Tracheal epithelial cell (primary cell): ENCODE results near the gene TBC1D3H. TPM values are rescaled to one million over a fixed set of nuclear protein-coding genes. Genes with fewer than 3 reads are reported as not detected.

Experiments used
- total RNA-seq: library from RNA; depleted of rRNA; stranded (reverse); fragments of >200 nt; gene quantifications from 2 replicates; pipeline ENCODE4 v1.2.1, GENCODE V29; 2014

Gene TBC1D3H
- not detected in 2 replicates for total RNA-seq

GRCh38 chr17:36388385-36389245 is at the start of gene TBC1D3H:
TSS of gene TBC1D3H (minus strand) at chr17:36388435. CDS start at chr17:36386895, 1,540 bp downstream.

Other genes starting within 250 kb of the TBC1D3H start
- gene TBC1D3B, start 211.8 kb downstream of the TBC1D3H start, total RNA-seq: 0.48 and 0.64 TPM in 2 replicates
- not detected in 2 replicates for gene CCL3L1, start 191.7 kb downstream of the TBC1D3H start, total RNA-seq
- 0.48 TPM in 1 of 2 replicates, not detected in the other for gene CCL4L2, start 177.4 kb downstream of the TBC1D3H start, total RNA-seq
- not detected in 2 replicates for gene TBC1D3I, start 123.9 kb downstream of the TBC1D3H start, total RNA-seq
- gene TBC1D3G, start 64.6 kb downstream of the TBC1D3H start, total RNA-seq: not detected in 2 replicates
- 19.8 and 32.6 TPM in 2 replicates for gene ZNHIT3, start 98.2 kb upstream of the TBC1D3H start, total RNA-seq
- gene MYO19, start 146.4 kb upstream of the TBC1D3H start, total RNA-seq: 96.8 and 102 TPM in 2 replicates
- gene PIGW, start 146.6 kb upstream of the TBC1D3H start, total RNA-seq: 5.3 and 10.2 TPM in 2 replicates
- gene GGNBP2, start 156.5 kb upstream of the TBC1D3H start, total RNA-seq: 35.7 and 44.3 TPM in 2 replicates
- gene DHRS11, start 203.4 kb upstream of the TBC1D3H start, total RNA-seq: 1.7 and 7.2 TPM in 2 replicates
- 9.9 and 11.5 TPM in 2 replicates for gene MRM1, start 213.1 kb upstream of the TBC1D3H start, total RNA-seq